ENCODE results near the gene GRM3. TPM values are rescaled to one million over a fixed set of nuclear protein-coding genes. Genes with fewer than 3 reads are reported as not detected.

Gene GRM3
- total RNA-seq, 2 experiments from 2014 or later = not detected

- ATAC-seq (ENCODE audit: poor library complexity) = no peak
Measured at GRCh38 chr7:86760236-86760635, 116.5 kb downstream of the GRM3 start.

DNA sequence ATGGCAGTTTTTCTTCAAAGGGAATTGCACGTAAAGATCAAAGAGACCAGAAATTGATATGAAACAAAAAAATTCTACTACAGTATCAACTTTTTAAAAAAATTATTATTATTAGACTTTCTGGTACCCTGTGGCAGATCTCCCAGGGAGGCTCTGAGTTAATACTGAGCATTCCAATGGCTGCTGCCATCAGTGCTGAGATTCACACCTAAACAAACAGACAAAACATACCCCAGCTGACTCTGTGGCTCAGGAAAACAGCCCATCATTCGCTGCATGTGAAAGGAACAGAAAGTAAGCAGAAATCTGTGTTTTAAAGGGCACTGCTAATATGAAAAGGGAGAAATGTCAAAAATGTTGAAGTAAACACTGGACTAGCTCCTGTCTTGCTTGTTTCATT, 118.4 kb downstream of the GRM3 start:
- H3K27me3 Mint-ChIP-seq = no peaks in the 10 kb centered on the region
- POLR2A ChIA-PET = no interaction called here
- CTCF ChIA-PET = no interaction called here

More at GRCh38 chr7:86760236-86760635, 116.5 kb downstream of the GRM3 start:
- Mint-ChIP-seq H3K27me3 (no peaks in the 10 kb centered on the region), H3K36me3 (ENCODE audit: low read depth) (no peaks in the 10 kb centered on the region), H3K27ac (no peak overlapping the region), H3K9me3 (no peaks in the 10 kb centered on the region), H3K4me3 (no peak overlapping the region), H3K4me1 (ENCODE audit: low read depth) (no peaks in the 10 kb centered on the region)
- DNase-seq = no peak
- no peak for TF ChIP-seq CTCF (IDR thresholded peaks at IDR 0.05)
- ChIA-PET POLR2A (no interaction called here), CTCF (no interaction called here)
- H3K4me3 ChIP-seq (ENCODE audit: low read length) = no peak overlapping the region
- H3K27ac ChIP-seq (ENCODE audit: low read depth in 1 of 2, low read length in 2 of 2) = no peak overlapping the region
- no peaks in the 10 kb centered on the region for H3K9me3 ChIP-seq (ENCODE audit: control insufficient read depth in 1 of 2, insufficient read depth in 1 of 2, low read length in 2 of 2)
- H3K36me3 ChIP-seq (ENCODE audit: insufficient read depth, low read length) = no peaks in the 10 kb centered on the region
- intact Hi-C loops (cut with DNase I, micrococcal nuclease) = no loop called here
- H3K27me3 ChIP-seq (ENCODE audit: control insufficient read depth in 1 of 2, insufficient read depth in 2 of 2, low read length in 2 of 2) = no peaks in the 10 kb centered on the region
- no peaks in the 10 kb centered on the region for H3K4me1 ChIP-seq (ENCODE audit: insufficient read depth, low read length)

DNA sequence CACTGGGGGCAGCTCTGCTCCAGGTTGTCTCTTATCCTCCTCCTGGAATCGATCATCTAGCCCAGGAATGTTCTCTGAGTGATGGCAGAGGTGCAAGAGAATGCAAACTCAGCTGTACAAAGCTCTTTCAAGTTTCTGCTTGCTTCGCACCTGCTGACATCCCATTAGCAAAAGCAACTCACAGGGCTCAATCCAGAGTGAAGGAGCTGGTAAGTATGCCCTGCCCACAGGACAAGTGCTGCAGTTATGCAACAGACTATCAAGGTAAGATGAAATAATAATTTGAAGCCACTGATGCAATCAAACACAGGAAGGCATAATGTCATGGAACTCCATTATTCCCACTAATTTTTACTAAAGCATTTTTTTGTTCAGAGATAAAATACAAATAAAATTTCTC, 122.2 kb downstream of the GRM3 start:
- Histone ChIP-seq H3K27me3 (ENCODE audit: control insufficient read depth in 1 of 2, insufficient read depth in 2 of 2, low read length in 2 of 2) (no peaks in the 10 kb centered on the region), H3K9me3 (ENCODE audit: control insufficient read depth in 1 of 2, insufficient read depth in 1 of 2, low read length in 2 of 2) (no peaks in the 10 kb centered on the region), H3K4me3 (ENCODE audit: low read length) (no peak overlapping the region), H3K27ac (ENCODE audit: low read depth in 1 of 2, low read length in 2 of 2) (no peak overlapping the region), H3K4me1 (ENCODE audit: insufficient read depth, low read length) (no peaks in the 10 kb centered on the region), H3K36me3 (ENCODE audit: insufficient read depth, low read length) (no peaks in the 10 kb centered on the region)
- POLR2A ChIA-PET = no interaction called here
- Mint-ChIP-seq H3K4me3 (no peak overlapping the region), H3K9me3 (no peaks in the 10 kb centered on the region), H3K4me1 (ENCODE audit: low read depth) (no peaks in the 10 kb centered on the region), H3K36me3 (ENCODE audit: low read depth) (no peaks in the 10 kb centered on the region), H3K27ac (no peak overlapping the region), H3K27me3 (no peaks in the 10 kb centered on the region)
- CTCF ChIA-PET = no interaction called here
- ATAC-seq (ENCODE audit: poor library complexity) = no peak
- TF ChIP-seq CTCF (IDR thresholded peaks at IDR 0.05) = no peak
- no peak for DNase-seq
- intact Hi-C loops (cut with DNase I, micrococcal nuclease) = no loop called here

More for the DNA sequence above, 118.4 kb downstream of the GRM3 start:
- H3K27ac Mint-ChIP-seq = no peak overlapping the region
- Histone ChIP-seq H3K4me1 (ENCODE audit: insufficient read depth, low read length) (no peaks in the 10 kb centered on the region), H3K36me3 (ENCODE audit: insufficient read depth, low read length) (no peaks in the 10 kb centered on the region), H3K9me3 (ENCODE audit: control insufficient read depth in 1 of 2, insufficient read depth in 1 of 2, low read length in 2 of 2) (no peaks in the 10 kb centered on the region), H3K27me3 (ENCODE audit: control insufficient read depth in 1 of 2, insufficient read depth in 2 of 2, low read length in 2 of 2) (no peaks in the 10 kb centered on the region), H3K4me3 (ENCODE audit: low read length) (no peak overlapping the region), H3K27ac (ENCODE audit: low read depth in 1 of 2, low read length in 2 of 2) (no peak overlapping the region)
- no peak for ATAC-seq (ENCODE audit: poor library complexity)
- no peaks in the 10 kb centered on the region for H3K36me3 Mint-ChIP-seq (ENCODE audit: low read depth)
- no peaks in the 10 kb centered on the region for H3K4me1 Mint-ChIP-seq (ENCODE audit: low read depth)
- TF ChIP-seq CTCF (IDR thresholded peaks at IDR 0.05) = no peak
- intact Hi-C loops (cut with DNase I, micrococcal nuclease) = no loop called here
- H3K9me3 Mint-ChIP-seq = no peaks in the 10 kb centered on the region
- H3K4me3 Mint-ChIP-seq = no peak overlapping the region
- no peak for DNase-seq

All from CD4-positive, alpha-beta T cell (primary cell).